ENCODE results near the gene SARM1.

GRCh38 chr17:28390141-28390540, 18.6 kb downstream of the SARM1 start:
- TF ChIP-seq POLR2A (conservative IDR thresholded peaks at IDR 0.05) (no peak), KDM1A (IDR thresholded peaks at IDR 0.05) (no peak), JUNB (CRISPR knock-in tag; conservative IDR thresholded peaks at IDR 0.05) (no peak), CREB1 (IDR thresholded peaks at IDR 0.05) (no peak), CREB1 (CRISPR knock-in tag; IDR thresholded peaks at IDR 0.05) (no peak), ZNF280B (CRISPR knock-in tag; IDR thresholded peaks at IDR 0.05) (no peak), ZNF146 (CRISPR knock-in tag; IDR thresholded peaks at IDR 0.05; ENCODE audit: unreplicated experiment) (no peak)

Measured in K562 (cell line).